ENCODE measurements around the gene ARHGAP45. TPM values are rescaled to one million over a fixed set of nuclear protein-coding genes. Genes with fewer than 3 reads are reported as not detected.
A peak's percentile ranks its signal among the peaks of the same experiment; 100 is the strongest.

Gene ARHGAP45
- polyA plus RNA-seq, 2 of the 4 experiments (the other 2 are of a cell fraction), result 1.2 to 1.9 TPM

DNA sequence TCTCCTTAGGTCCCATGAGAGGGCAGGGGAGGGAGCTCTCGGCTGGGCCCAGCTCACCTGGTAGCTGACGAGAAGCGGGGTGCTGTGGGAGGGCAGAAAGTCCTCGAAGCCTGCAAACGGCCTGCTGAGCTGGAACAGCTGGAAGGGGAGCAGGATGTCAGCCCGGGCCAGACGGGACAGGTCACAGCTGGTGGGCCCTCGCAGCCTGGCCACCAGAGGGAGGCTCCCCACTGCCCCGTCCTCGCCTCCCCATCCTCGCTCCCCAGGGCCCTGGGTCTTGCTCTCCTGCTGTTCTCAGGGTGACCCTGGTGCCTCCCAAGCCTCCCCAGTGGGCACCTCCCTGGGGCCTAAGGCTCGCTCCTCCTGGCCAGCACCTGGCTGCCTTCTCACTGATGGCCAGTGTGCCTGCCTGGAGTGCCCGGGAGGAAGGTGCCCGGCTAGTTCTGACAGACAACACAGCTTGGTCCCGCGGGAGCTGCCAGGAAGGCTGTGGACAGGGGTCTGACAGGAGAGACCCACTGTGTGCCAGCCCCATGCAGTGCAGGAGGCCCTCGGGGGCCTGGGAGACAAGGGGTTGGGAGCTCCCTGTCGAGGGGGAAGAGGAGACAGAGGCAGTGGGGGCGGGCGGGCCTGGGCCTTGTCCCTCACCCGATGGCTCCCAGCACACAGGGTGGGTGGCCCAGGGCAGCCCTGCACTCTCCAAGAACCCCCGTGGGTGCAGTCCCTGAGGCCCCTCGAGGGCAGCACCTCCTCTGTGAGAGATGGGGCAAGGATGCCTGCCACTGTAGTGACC lies 57.1 kb downstream of the ARHGAP45 start (continued):
- TF ChIP-seq, protein P1, sequence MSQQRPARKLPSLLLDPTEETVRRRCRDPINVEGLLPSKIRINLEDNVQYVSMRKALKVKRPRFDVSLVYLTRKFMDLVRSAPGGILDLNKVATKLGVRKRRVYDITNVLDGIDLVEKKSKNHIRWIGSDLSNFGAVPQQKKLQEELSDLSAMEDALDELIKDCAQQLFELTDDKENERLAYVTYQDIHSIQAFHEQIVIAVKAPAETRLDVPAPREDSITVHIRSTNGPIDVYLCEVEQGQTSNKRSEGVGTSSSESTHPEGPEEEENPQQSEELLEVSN (IDR thresholded peaks at IDR 0.05; ENCODE audit: borderline replicate concordance, low read depth), result no peak
- TF ChIP-seq FOXS1 (CRISPR knock-in tag; IDR thresholded peaks at IDR 0.05) (no peak), EP300 (IDR thresholded peaks at IDR 0.05) (no peak), MAFK (IDR thresholded peaks at IDR 0.05; ENCODE audit: partially characterized antibody) (no peak), GATA3 (IDR thresholded peaks at IDR 0.05; ENCODE audit: borderline replicate concordance) (no peak), CBX8 (IDR thresholded peaks at IDR 0.05) (no peak), SREBF2 (IDR thresholded peaks at IDR 0.05) (no peak)

DNA sequence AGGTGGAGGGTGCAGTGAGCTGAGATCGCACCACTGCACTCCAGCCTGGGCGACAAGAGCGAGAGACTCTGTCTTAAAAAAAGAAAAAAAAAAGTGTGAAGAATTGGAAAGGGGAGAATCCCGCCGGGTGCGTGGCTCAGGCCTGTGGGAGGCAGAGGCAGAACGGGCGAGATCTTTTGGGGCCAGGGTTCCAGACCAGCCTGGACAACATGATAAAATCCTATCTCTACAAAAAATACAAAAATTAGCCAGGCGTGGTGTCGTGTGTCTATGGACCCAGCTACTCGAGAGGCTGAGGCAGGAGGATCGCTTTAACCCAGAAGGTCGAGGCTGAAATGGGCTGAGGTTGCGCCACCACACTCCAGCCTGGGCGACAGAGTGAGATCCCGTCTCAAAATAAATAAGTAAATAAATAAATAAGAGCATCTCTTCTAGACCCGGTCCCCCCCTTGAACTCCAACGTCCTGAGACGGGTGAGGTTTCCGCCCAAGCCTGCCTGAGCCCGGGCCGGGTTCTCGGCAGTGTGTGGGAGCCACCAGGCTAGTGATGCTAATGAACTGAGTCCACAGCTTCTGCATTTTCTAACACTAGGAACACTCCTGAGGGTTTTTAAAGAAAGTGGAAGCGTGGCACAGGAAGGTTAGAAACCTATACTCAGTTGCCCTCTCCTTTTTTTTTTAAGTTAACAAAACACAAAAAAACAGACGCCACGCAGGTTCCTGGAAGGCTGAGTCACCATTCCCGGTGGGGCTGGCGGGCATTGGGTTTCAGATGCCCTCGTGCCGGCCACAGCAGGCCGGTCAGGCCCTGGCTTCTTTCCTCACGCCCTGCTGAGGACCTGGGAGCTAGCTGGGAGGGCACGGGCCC lies 58.9 kb downstream of the ARHGAP45 start:
- no peak for TF ChIP-seq NR3C1 (IDR thresholded peaks at IDR 0.05)
- no peak for TF ChIP-seq FOXS1 (CRISPR knock-in tag; IDR thresholded peaks at IDR 0.05)
- no peak for TF ChIP-seq HEYL (CRISPR knock-in tag; IDR thresholded peaks at IDR 0.05)
- TF ChIP-seq TFCP2L1 (CRISPR knock-in tag; IDR thresholded peaks at IDR 0.05), result no peak
- no peak for TF ChIP-seq RNF2 (IDR thresholded peaks at IDR 0.05; ENCODE audit: borderline replicate concordance, low read depth)
- TF ChIP-seq, protein P2, sequence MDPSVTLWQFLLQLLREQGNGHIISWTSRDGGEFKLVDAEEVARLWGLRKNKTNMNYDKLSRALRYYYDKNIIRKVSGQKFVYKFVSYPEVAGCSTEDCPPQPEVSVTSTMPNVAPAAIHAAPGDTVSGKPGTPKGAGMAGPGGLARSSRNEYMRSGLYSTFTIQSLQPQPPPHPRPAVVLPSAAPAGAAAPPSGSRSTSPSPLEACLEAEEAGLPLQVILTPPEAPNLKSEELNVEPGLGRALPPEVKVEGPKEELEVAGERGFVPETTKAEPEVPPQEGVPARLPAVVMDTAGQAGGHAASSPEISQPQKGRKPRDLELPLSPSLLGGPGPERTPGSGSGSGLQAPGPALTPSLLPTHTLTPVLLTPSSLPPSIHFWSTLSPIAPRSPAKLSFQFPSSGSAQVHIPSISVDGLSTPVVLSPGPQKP (IDR thresholded peaks at IDR 0.05; ENCODE audit: low read depth, low read length), result no peak
- no peak for TF ChIP-seq JUNB (IDR thresholded peaks at IDR 0.05)
- no peak for TF ChIP-seq MYC (IDR thresholded peaks at IDR 0.05; ENCODE audit: borderline replicate concordance, low read length)
- TF ChIP-seq NPAS2 (CRISPR knock-in tag; IDR thresholded peaks at IDR 0.05; ENCODE audit: borderline replicate concordance), result no peak
- no peak for TF ChIP-seq CBX2 (IDR thresholded peaks at IDR 0.05; ENCODE audit: borderline replicate concordance, low read depth)
- TF ChIP-seq RAD21 (conservative IDR thresholded peaks at IDR 0.05 in 1 of 2, IDR thresholded peaks at IDR 0.05 in 1 of 2), result no peak
- TF ChIP-seq MAZ (IDR thresholded peaks at IDR 0.05; ENCODE audit: borderline replicate concordance, low read depth, low read length), result no peak
- no peak for TF ChIP-seq POLR2AphosphoS2 (conservative IDR thresholded peaks at IDR 0.05; ENCODE audit: low read length)
- TF ChIP-seq, protein P3, sequence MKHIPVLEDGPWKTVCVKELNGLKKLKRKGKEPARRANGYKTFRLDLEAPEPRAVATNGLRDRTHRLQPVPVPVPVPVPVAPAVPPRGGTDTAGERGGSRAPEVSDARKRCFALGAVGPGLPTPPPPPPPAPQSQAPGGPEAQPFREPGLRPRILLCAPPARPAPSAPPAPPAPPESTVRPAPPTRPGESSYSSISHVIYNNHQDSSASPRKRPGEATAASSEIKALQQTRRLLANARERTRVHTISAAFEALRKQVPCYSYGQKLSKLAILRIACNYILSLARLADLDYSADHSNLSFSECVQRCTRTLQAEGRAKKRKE (CRISPR knock-in tag; IDR thresholded peaks at IDR 0.05; ENCODE audit: low read depth), result no peak
- TF ChIP-seq FOSL2 (IDR thresholded peaks at IDR 0.05), result no peak
- TF ChIP-seq FOSL2 (CRISPR knock-in tag; IDR thresholded peaks at IDR 0.05), result no peak
- TF ChIP-seq ZFP36 (IDR thresholded peaks at IDR 0.05; ENCODE audit: borderline replicate concordance, partially characterized antibody), result no peak
- TF ChIP-seq NFE2L2 (conservative IDR thresholded peaks at IDR 0.05; ENCODE audit: low read length), result no peak
- Histone ChIP-seq H3K27ac (peak overlapping the region; percentile 24 to 77; a peak in 4 of 6 replicates), H3K4me3 (no peak overlapping the region), H3K9me3 (no peaks in the 10 kb centered on the region), H3K4me2 (no peak overlapping the region), H3K4me1 (peaks cover 9% of the 10 kb centered on the region; the same call in 2 of the 3 replicates)
- ChIA-PET CTCF (interaction anchor here (0.6 to 4.5 kb wide), 4 partner anchors 13 to 717 kb away, joined by 3 to 29 read pairs (median 4); no protein-coding TSS in a partner anchor), POLR2A (no interaction called here)
- WGBS (ENCODE audit: missing lambda C conversion rate), result 78% methylated on average over 32 of the region's 33 CpGs
- no peak for DNase-seq (ENCODE audit: low read depth in 1 of 2, low spot score in 1 of 2)
- no peak for ATAC-seq
- FAIRE-seq, result no peak

Measured in A549 (cell line).